K562 (cell line): Measurements from ENCODE around the gene RNF41. TPM values are rescaled to one million over a fixed set of nuclear protein-coding genes. Genes with fewer than 3 reads are reported as not detected.
A peak's percentile ranks its signal among the peaks of the same experiment; 100 is the strongest.

ENCODE experiments used
- BCL6 ChIP-seq: fragments of 250-450 bp; sonication (Bioruptor Pico); IDR thresholded peaks from 2 replicates; pipeline ENCODE4 v1.4.0; 2020
- BHLHE40 ChIP-seq: IDR thresholded peaks from 2 replicates; pipeline ENCODE4 v1.6.1; 2011; ENCODE audit warnings: low read length, improper control_type of control experiment
- CBX3 ChIP-seq, 2 experiments: IDR thresholded peaks; 1 replicate in 1 of 2; 2 replicates in 1 of 2; pipeline ENCODE4 v1.6.1; 2012; ENCODE audit warnings: inconsistent platforms in 2 of 2, low read length in 2 of 2, borderline replicate concordance in 1 of 2, control low read depth in 1 of 2
- CXXC5 ChIP-seq: fragments of 250-450 bp; sonication (Bioruptor Pico); IDR thresholded peaks from 2 replicates; pipeline ENCODE4 v1.8.0; 2022; ENCODE audit warnings: inconsistent platforms, mild to moderate bottlenecking, moderate library complexity
- ETS1 ChIP-seq: conservative IDR thresholded peaks from 2 replicates; pipeline ENCODE4 v1.6.1; 2011; ENCODE audit warnings: low read depth, mild to moderate bottlenecking, low read length; ENCODE audit not compliant: control insufficient read depth
- ETV5 ChIP-seq: sonication (generic); formaldehyde crosslinking; IDR thresholded peaks from 2 replicates; pipeline ENCODE4 v1.4.0; 2020; ENCODE audit warnings: low read depth, mild to moderate bottlenecking, missing genetic modification reagents
- FOXK2 ChIP-seq, 2 experiments: fragments of 450-650 bp; IDR thresholded peaks in 1 of 2; conservative IDR thresholded peaks in 1 of 2; 2 replicates each; pipeline ENCODE4 v1.6.1; 2016; ENCODE audit warnings: low read depth in 2 of 2, mild to moderate bottlenecking in 1 of 2
- GABPA ChIP-seq: fragments of 200-800 bp; sonication (Bioruptor generic); conservative IDR thresholded peaks from 2 replicates; pipeline ENCODE4 v1.6.1; 2016; ENCODE audit warnings: low read depth, missing genetic modification characterization, missing compliant biosample characterization
- HNRNPL ChIP-seq: fragments of 200-400 bp; formaldehyde crosslinking; IDR thresholded peaks from 2 replicates; pipeline ENCODE4 v1.6.1; 2017; ENCODE audit warnings: low read depth, mild to moderate bottlenecking, low read length
- MEIS2 ChIP-seq: fragments of 450-650 bp; IDR thresholded peaks from 2 replicates; pipeline ENCODE4 v1.6.1; 2014; ENCODE audit warnings: mild to moderate bottlenecking; ENCODE audit not compliant: partially characterized antibody
- MYC ChIP-seq, 2 experiments: fragments of 250-450 bp in 1 of 2; sonication (Bioruptor Pico) in 1 of 2; IDR thresholded peaks; 2 replicates each; pipeline versions ENCODE4 v1.5.1 to v1.6.1; 2012 to 2021; ENCODE audit warnings: low read depth in 2 of 2, borderline replicate concordance in 1 of 2, improper control_type of control experiment in 1 of 2, low read length in 1 of 2, mild to moderate bottlenecking in 1 of 2, moderate library complexity in 1 of 2
- PURB ChIP-seq: sonication (generic); formaldehyde crosslinking; IDR thresholded peaks from 2 replicates; pipeline ENCODE4 v1.9.0; 2021; ENCODE audit warnings: low read depth, mild to moderate bottlenecking, missing genetic modification reagents
- RNF2 ChIP-seq: sonication (generic); IDR thresholded peaks from 2 replicates; pipeline ENCODE4 v1.6.1; 2016
- SIN3B ChIP-seq: fragments of 450-650 bp; IDR thresholded peaks from 2 replicates; pipeline ENCODE4 v1.6.1; 2017; ENCODE audit warnings: low read depth, mild to moderate bottlenecking, moderate library complexity
- SMAD1 ChIP-seq: fragments of 150-350 bp; IDR thresholded peaks from 2 replicates; pipeline ENCODE4 v1.6.1; 2014; ENCODE audit warnings: low read length, low read depth; ENCODE audit not compliant: partially characterized antibody
- TAF9B ChIP-seq: fragments of 450-650 bp; IDR thresholded peaks from 2 replicates; pipeline ENCODE4 v1.6.1; 2018; ENCODE audit warnings: mild to moderate bottlenecking; ENCODE audit not compliant: partially characterized antibody
- TFAP4 ChIP-seq: sonication (generic); formaldehyde crosslinking; IDR thresholded peaks from 2 replicates; pipeline ENCODE4 v1.8.0; 2022; ENCODE audit warnings: missing genetic modification reagents, mild to moderate bottlenecking, moderate library complexity, borderline replicate concordance
- ZBTB1 ChIP-seq: sonication (generic); formaldehyde crosslinking; IDR thresholded peaks from 2 replicates; pipeline ENCODE4 v1.8.1; 2023; ENCODE audit warnings: missing genetic modification reagents, low read depth, mild to moderate bottlenecking, borderline replicate concordance
- ZNF212 ChIP-seq: fragments of 450-650 bp; formaldehyde crosslinking; IDR thresholded peaks from 2 replicates; pipeline ENCODE4 v1.4.0; 2020; ENCODE audit warnings: mild to moderate bottlenecking
- ZNF431 ChIP-seq: sonication (generic); formaldehyde crosslinking; IDR thresholded peaks from 2 replicates; pipeline ENCODE4 v1.8.0; 2022; ENCODE audit warnings: mild to moderate bottlenecking, missing genetic modification reagents
- ZNF707 ChIP-seq: fragments of 250-450 bp; sonication (Bioruptor Pico); conservative IDR thresholded peaks from 2 replicates; pipeline ENCODE4 v1.8.0; 2022; ENCODE audit warnings: inconsistent platforms, mild to moderate bottlenecking, moderate library complexity
- polyA plus RNA-seq, 8 experiments: library from polyadenylated mRNA; depleted of rRNA in 4 of 8; stranded (reverse) in 5 of 8; unstranded in 3 of 8; fragments of >200 nt; fragmentation: Nextera tagmentation in 2 of 8; fragmentation: Illumina TruSeq in 1 of 8; extraction: Ambion mirVana in 2 of 8; extraction: Trizol in 1 of 8; gene quantifications; 2 replicates each; pipeline versions ENCODE4 v1.2.1 to v1.2.3, GENCODE V29; 2011 to 2014; ENCODE audit warnings: inconsistent platforms in 1 of 8, missing spikeins in 1 of 8
- total RNA-seq, 7 experiments: library from RNA; depleted of rRNA in 6 of 7; stranded (reverse); fragments of >200 nt in 6 of 7; fragmentation: Illumina TruSeq in 2 of 7; extraction: Trizol in 2 of 7; gene quantifications; 2 replicates each; pipeline versions ENCODE4 v1.2.1 to v1.2.3, GENCODE V29; 2011 to 2021; ENCODE audit warnings: low replicate concordance in 1 of 7
- TF ChIP-seq, protein P1 (sequence below): fragments of 450-650 bp; IDR thresholded peaks from 2 replicates; pipeline ENCODE4 v1.6.1; 2016; ENCODE audit warnings: missing biosample characterization, missing genetic modification characterization
- TF ChIP-seq, protein P2 (sequence below): fragments of 250-450 bp; sonication (Bioruptor Pico); IDR thresholded peaks from 2 replicates; pipeline ENCODE4 v1.4.0; 2020; ENCODE audit warnings: mild to moderate bottlenecking, moderate library complexity

The RNF41 gene
- total and polyA plus RNA-seq, 9 of the 15 experiments (the other 6 are each of a cell fraction or from before 2014, with no cell fraction given) = 28.2 to 46.8 (median 33.8) TPM

DNA sequence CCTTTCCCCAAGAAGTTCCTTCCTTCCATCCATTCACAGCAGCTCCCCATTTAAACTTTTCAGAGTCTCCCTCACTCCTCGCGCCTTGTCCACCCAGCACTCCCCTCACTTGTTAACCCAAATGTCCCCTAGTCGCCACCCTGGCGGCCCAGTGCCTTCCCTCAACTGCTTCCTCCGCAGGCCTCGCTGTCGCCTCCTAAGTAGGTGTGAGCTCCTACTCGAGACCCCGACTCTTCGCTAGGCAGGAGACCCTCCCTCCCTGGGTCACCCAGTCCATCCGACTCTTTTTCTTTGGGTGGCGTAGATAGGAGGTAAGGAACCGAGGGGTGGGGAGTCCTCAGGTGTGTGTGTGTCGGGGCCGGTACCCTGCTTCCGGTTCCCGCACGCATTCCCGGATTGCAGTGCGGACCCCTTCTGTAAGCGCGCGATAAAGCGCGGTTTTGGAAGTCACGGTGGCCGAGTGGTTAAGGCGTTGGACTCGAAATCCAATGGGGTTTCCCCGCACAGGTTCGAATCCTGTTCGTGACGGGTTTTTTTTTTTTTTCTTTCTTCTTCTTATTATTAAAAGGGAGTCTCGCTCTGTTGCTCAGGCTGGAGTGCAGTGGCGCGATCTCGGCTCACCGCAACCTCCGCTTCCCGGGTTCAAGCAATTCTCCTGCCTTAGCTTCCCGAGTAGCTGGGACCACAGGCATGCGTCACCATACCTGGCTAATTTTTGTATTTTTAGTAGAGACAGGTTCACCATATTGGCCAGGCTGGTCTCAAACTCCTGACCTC, 31.6 kb downstream of the RNF41 start (continued):
- TF ChIP-seq ZBTB1 (CRISPR knock-in tag) (peak; percentile 51; the same call in 1 of the 2 replicates), RNF2 (peak; percentile 75; the same call in 1 of the 2 replicates), ZNF431 (CRISPR knock-in tag) (peak; percentile 62; the same call in 1 of the 2 replicates), ETS1 (peak; percentile 86), CBX3 (IDR thresholded peaks at IDR 0.05; ENCODE audit: borderline replicate concordance in 1 of 2, low read length in 2 of 2) (no peak; a peak in 1 of 3 replicates), MYC (IDR thresholded peaks at IDR 0.05; ENCODE audit: low read depth, low read length) (peak; percentile 72), MYC (CRISPR knock-in tag; IDR thresholded peaks at IDR 0.05; ENCODE audit: borderline replicate concordance, low read depth) (0 out of 2 replicates have a peak, but pooled peaks have one; percentile 39), CXXC5 (CRISPR knock-in tag) (peak; percentile 94), BHLHE40 (no peak), SMAD1 (no peak), MEIS2 (no peak), BCL6 (no peak), ZNF212 (CRISPR knock-in tag) (no peak), TFAP4 (CRISPR knock-in tag) (peak; percentile 77), SIN3B (0 out of 2 replicates have a peak, but pooled peaks have one; percentile 19), HNRNPL (no peak), ZNF707 (no peak), GABPA (tag) (peak; percentile 88), ETV5 (CRISPR knock-in tag) (peak; percentile 92), TAF9B (no peak), PURB (CRISPR knock-in tag) (no peak), FOXK2 (conservative IDR thresholded peaks at IDR 0.05 in 1 of 2, IDR thresholded peaks at IDR 0.05 in 1 of 2; ENCODE audit: low read depth in 2 of 2) (peak in 1 of 2 experiments; percentile 49; a peak in 1 of 4 replicates)
- TF ChIP-seq, protein P1, sequence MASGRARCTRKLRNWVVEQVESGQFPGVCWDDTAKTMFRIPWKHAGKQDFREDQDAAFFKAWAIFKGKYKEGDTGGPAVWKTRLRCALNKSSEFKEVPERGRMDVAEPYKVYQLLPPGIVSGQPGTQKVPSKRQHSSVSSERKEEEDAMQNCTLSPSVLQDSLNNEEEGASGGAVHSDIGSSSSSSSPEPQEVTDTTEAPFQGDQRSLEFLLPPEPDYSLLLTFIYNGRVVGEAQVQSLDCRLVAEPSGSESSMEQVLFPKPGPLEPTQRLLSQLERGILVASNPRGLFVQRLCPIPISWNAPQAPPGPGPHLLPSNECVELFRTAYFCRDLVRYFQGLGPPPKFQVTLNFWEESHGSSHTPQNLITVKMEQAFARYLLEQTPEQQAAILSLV = no peak
- TF ChIP-seq, protein P2, sequence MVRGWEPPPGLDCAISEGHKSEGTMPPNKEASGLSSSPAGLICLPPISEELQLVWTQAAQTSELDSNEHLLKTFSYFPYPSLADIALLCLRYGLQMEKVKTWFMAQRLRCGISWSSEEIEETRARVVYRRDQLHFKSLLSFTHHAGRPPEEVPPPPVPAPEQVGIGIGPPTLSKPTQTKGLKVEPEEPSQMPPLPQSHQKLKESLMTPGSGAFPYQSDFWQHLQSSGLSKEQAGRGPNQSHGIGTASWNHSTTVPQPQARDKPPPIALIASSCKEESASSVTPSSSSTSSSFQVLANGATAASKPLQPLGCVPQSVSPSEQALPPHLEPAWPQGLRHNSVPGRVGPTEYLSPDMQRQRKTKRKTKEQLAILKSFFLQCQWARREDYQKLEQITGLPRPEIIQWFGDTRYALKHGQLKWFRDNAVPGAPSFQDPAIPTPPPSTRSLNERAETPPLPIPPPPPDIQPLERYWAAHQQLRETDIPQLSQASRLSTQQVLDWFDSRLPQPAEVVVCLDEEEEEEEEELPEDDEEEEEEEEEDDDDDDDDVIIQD = no peak
